NCI-H1092 (cell line): ENCODE results near the gene SBK2.
"Not testable (repeated sequence)": the region's sequence is repeated elsewhere in the genome, so short reads cannot be mapped to it uniquely, and the experiment has no call there.

ENCODE experiments used
- DNase-seq: peaks from one replicate; lab custom pipeline; 2025; lab: John Stamatoyannopoulos, UW

The SBK2 gene

GRCh38 chr19:55536951-55537740 is at the start of gene SBK2:
SBK2 (minus strand) TSS chr19:55537133; CDS start chr19:55536294, 839 bp downstream.
- DNase-seq: no peak

- peak; percentile 63 for DNase-seq
Observed at GRCh38 chr19:55585658-55586339, 48.9 kb upstream of the SBK2 start.

- DNase-seq: no peak
Observed at GRCh38 chr19:55584871-55585270, 47.9 kb upstream of the SBK2 start.

- DNase-seq: not testable (repeated sequence)
Observed at GRCh38 chr19:55583897-55584296, 47.0 kb upstream of the SBK2 start.

GRCh38 chr19:55582284-55582683 is 45.4 kb upstream of the SBK2 start:
- DNase-seq: not testable (repeated sequence)

GRCh38 chr19:55581823-55582223 is 44.9 kb upstream of the SBK2 start:
- DNase-seq: no peak

GRCh38 chr19:55581145-55581822 is 44.4 kb upstream of the SBK2 start:
- no peak for DNase-seq

- peak; percentile 77 for DNase-seq
Observed at GRCh38 chr19:55580628-55581144, 43.8 kb upstream of the SBK2 start, which contains the start of gene ZNF579. ZNF579 (minus strand) TSS chr19:55580848; CDS start chr19:55579639, 1,209 bp downstream.

- DNase-seq: no peak
Observed at GRCh38 chr19:55579766-55580621, 43.1 kb upstream of the SBK2 start.

- no peak for DNase-seq
Observed at GRCh38 chr19:55578761-55579747, 42.1 kb upstream of the SBK2 start.

- no peak for DNase-seq
Observed at GRCh38 chr19:55578031-55578760, 41.3 kb upstream of the SBK2 start.

- no peak for DNase-seq
Observed at GRCh38 chr19:55576746-55577145, 39.8 kb upstream of the SBK2 start.

GRCh38 chr19:55573929-55574328 is 37.0 kb upstream of the SBK2 start:
- not testable (repeated sequence) for DNase-seq

GRCh38 chr19:55569477-55569876 is 32.5 kb upstream of the SBK2 start:
- DNase-seq: not testable (repeated sequence)

- no peak for DNase-seq
Observed at GRCh38 chr19:55567708-55568328, 30.9 kb upstream of the SBK2 start.

GRCh38 chr19:55566823-55567222 is 29.9 kb upstream of the SBK2 start:
- DNase-seq: no peak

- DNase-seq: peak; percentile 35
Observed at GRCh38 chr19:55563261-55563690, 26.3 kb upstream of the SBK2 start.

GRCh38 chr19:55559684-55560083 is 22.8 kb upstream of the SBK2 start:
- no peak for DNase-seq

- no peak for DNase-seq
Observed at GRCh38 chr19:55554741-55555152, 17.8 kb upstream of the SBK2 start.
